Small intestine (tissue), 7 donors: Measurements from ENCODE around the gene WDR37. TPM values are rescaled to one million over a fixed set of nuclear protein-coding genes. Genes with fewer than 3 reads are reported as not detected.
A peak's percentile ranks its signal among the peaks of the same experiment; 100 is the strongest.

Experiments used
- DNase-seq, 2 donors: peaks; one replicate each; pipeline versions ENCODE4 v3.0.0 to v3.0.0-alpha.2; 2013
- FAIRE-seq: peaks from 2 replicates; lab custom pipeline; 2012; peaks lifted over from hg19 to GRCh38; lab: Jason Lieb, UNC
- H3K27ac ChIP-seq, 3 donors: one replicate each; pipeline ENCODE4 v1.5.1; 2013; ENCODE audit warnings: low read length in 2 of 3, mild to moderate bottlenecking in 2 of 3, control low read depth in 1 of 3, inconsistent platforms in 1 of 3, low read depth in 1 of 3, moderate library complexity in 1 of 3
- H3K27me3 ChIP-seq, 3 donors: one replicate each; pipeline ENCODE4 v1.6.1; 2013; ENCODE audit warnings: low read length in 3 of 3, inconsistent platforms in 1 of 3; ENCODE audit not compliant: control insufficient read depth in 3 of 3, insufficient read depth in 3 of 3
- H3K36me3 ChIP-seq, 3 donors: one replicate each; pipeline ENCODE4 v1.6.1; 2013; ENCODE audit warnings: low read length in 3 of 3, inconsistent platforms in 1 of 3, low read depth in 1 of 3, mild to moderate bottlenecking in 1 of 3, moderate library complexity in 1 of 3; ENCODE audit not compliant: control insufficient read depth in 3 of 3, insufficient read depth in 2 of 3
- H3K4me1 ChIP-seq, 3 donors: one replicate each; pipeline ENCODE4 v1.6.1; 2013; ENCODE audit warnings: low read length in 2 of 3, inconsistent platforms in 1 of 3, low read depth in 1 of 3, mild to moderate bottlenecking in 1 of 3, moderate library complexity in 1 of 3; ENCODE audit not compliant: control insufficient read depth in 3 of 3, insufficient read depth in 2 of 3
- H3K4me3 ChIP-seq, 3 donors: one replicate each; pipeline ENCODE4 v1.5.1; 2013; ENCODE audit warnings: low read length in 3 of 3, control low read depth in 1 of 3, inconsistent platforms in 1 of 3, low read depth in 1 of 3, mild to moderate bottlenecking in 1 of 3, moderate library complexity in 1 of 3
- H3K9me3 ChIP-seq, 2 donors: one replicate each; pipeline ENCODE4 v1.6.1; 2013; ENCODE audit warnings: low read depth in 1 of 2, low read length in 1 of 2; ENCODE audit not compliant: control insufficient read depth in 2 of 2, insufficient read depth in 1 of 2
- WGBS, 3 donors: extraction: QIAGEN DNeasy Blood & Tissue Kit; methylation state at CpG; one replicate each; pipeline ENCODE4 v1.1.7; 2013; 5-methylcytosine and 5-hydroxymethylcytosine counted together
- polyA plus RNA-seq, 4 donors: library from polyadenylated mRNA; stranded (reverse) in 3 of 4; unstranded in 1 of 4; fragments of 200-250 nt in 3 of 4; fragments of 120-200 nt in 1 of 4; gene quantifications; one replicate each; pipeline versions ENCODE4 v1.2.1 to v1.2.3, GENCODE V29; 2013
- donor health status: healthy with polysubstance abuse.
- donor health status: control.
- donor health status: control.
- donor health status: Bipolar disorder and iron deficiency.
- donor health status: healthy.

WDR37 gene
- polyA plus RNA-seq, 4 donors: 6.8 to 14.8 (median 7.7) TPM

DNA sequence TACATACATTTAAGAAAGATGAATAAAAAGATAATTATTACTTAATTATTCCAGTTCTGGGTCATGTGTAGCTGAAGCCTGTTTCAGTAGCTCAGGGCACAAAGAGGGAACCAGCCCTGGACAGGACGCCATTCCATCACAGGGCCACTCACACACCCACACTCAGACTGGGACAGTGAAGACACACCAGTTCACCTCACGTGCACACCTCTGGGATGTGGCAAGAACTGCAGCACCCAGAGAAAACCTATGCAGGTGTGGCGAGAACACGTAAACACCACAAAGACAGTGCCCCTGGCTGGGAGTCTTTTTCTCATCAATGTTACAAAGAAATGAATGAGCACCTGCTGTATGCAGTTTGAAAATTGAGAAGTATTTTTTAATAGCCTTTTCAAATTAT is 5.6 kb upstream of the WDR37 start:
- no peaks in the 10 kb centered on the region for H3K27me3 ChIP-seq
- H3K4me3 ChIP-seq: no peak overlapping the region
- H3K9me3 ChIP-seq: no peaks in the 10 kb centered on the region
- WGBS, 3 donors: 7 to 46% (median 28%) methylated on average over 4 of the region's 4 CpGs
- no peak for FAIRE-seq
- H3K27ac ChIP-seq: peak overlapping the region in 2 of 3 donors; percentile 43 to 100
- DNase-seq: peak; percentile 68 to 79
- H3K36me3 ChIP-seq: peaks cover 0 to 15% (median 0%) of the 10 kb centered on the region in 3 donors
- H3K4me1 ChIP-seq: peaks cover 2 to 11% (median 6%) of the 10 kb centered on the region in 3 donors

- no peak for FAIRE-seq
Measured at GRCh38 chr10:1054684-1055083, 1.5 kb upstream of the WDR37 start.

GRCh38 chr10:1057106-1057657 is 997 bp downstream of the WDR37 start:
- H3K9me3 ChIP-seq: no peaks in the 10 kb centered on the region
- 1% methylated on average over 19 to 26 of the region's 26 CpGs for WGBS, 3 donors
- peak in 1 of 2 donors; percentile 20 for DNase-seq
- no peaks in the 10 kb centered on the region for H3K27me3 ChIP-seq
- peaks cover 3 to 11% (median 7%) of the 10 kb centered on the region in 3 donors for H3K4me1 ChIP-seq
- FAIRE-seq: no peak
- H3K36me3 ChIP-seq: peaks cover 0 to 8% (median 0%) of the 10 kb centered on the region in 3 donors
- peak overlapping the region; percentile 70 to 95 (median 85) for H3K4me3 ChIP-seq
- H3K27ac ChIP-seq: peak overlapping the region; percentile 91 to 100 (median 93)

More at GRCh38 chr10:1054684-1055083, 1.5 kb upstream of the WDR37 start:
- DNase-seq: no peak
- H3K27me3 ChIP-seq: no peaks in the 10 kb centered on the region
- H3K4me3 ChIP-seq: no peak overlapping the region
- no peak overlapping the region for H3K27ac ChIP-seq
- 61 to 65% (median 63%) methylated on average over 6 of the region's 6 CpGs for WGBS, 3 donors
- H3K36me3 ChIP-seq: peaks cover 0 to 15% (median 0%) of the 10 kb centered on the region in 3 donors
- peaks cover 6 to 11% (median 7%) of the 10 kb centered on the region in 3 donors for H3K4me1 ChIP-seq
- no peaks in the 10 kb centered on the region for H3K9me3 ChIP-seq

- DNase-seq (no peak), FAIRE-seq (no peak)
- Histone ChIP-seq H3K4me3 (peak overlapping the region in 1 of 3 donors; percentile 85), H3K36me3 (peaks cover 0 to 4% (median 0%) of the 10 kb centered on the region in 3 donors), H3K4me1 (peaks cover 3 to 11% (median 7%) of the 10 kb centered on the region in 3 donors), H3K27me3 (no peaks in the 10 kb centered on the region), H3K27ac (no peak overlapping the region), H3K9me3 (no peaks in the 10 kb centered on the region)
- 60 to 66% (median 61%) methylated on average over 7 of the region's 7 CpGs for WGBS, 3 donors
Measured at GRCh38 chr10:1058017-1058416, 1.8 kb downstream of the WDR37 start.

DNA sequence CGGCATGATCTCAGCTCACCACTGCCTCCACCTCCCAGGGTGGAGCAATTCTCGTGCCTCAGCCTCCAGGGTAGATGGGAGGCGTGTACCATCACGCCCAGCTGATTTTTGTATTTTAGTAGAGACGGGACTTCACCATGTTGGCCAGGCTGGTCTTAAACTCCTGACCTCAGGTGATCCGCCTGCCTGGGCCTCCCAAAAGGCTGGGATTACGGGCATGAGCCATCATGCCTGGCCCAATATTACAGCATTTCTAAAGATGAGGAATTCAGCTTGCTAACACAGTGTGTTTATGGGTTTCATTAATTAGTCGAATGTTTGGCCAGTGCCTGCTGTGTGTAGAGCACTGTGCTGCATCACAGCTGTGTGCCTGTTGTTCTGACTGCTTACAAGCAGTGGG is 3.7 kb downstream of the WDR37 start:
- 91 to 97% (median 95%) methylated on average over 8 of the region's 8 CpGs for WGBS, 3 donors
- FAIRE-seq: no peak
- peaks cover 2 to 5% (median 3%) of the 10 kb centered on the region in 3 donors for H3K4me1 ChIP-seq

DNA sequence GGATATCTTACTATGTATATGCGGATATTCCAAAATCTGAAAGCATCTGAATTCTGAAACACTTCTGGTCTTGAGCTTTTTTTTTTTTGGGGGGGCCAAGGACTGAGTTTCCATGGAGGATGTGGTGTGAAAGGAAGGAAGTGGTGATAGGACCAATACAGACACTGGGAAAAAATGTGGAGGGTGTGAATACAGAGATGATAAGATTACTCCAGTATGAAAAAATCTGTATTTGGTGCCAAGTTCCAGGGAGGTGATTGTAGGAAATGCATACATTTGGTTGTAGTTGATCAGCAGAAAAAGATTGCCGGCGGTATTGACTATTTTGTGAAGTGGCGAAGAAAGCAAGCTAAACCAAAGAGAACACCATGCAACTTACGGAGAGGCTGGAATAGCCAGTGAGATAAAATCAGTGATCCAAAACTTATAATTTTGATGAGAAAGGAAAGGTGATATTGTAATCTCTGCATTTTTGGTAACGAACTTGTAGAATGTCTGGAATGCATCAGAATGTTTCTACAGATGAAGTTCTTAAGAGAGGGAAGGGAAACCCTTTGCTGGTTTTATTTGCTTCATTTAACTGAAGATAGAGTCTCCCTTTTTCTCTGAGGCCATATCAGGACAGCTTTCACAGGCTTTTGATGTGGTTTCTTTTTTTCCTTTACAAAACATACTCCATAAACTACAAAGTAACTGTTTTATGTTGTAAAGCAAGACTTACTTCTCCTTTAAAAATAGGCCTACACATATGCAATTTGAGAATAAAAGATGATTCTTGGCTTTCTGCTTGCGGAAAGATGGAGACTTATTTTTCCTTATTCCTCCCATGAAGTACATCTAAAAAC is 6.0 kb downstream of the WDR37 start:
- no peak for DNase-seq
- Histone ChIP-seq H3K9me3 (no peaks in the 10 kb centered on the region), H3K36me3 (peaks cover 0 to 5% (median 0%) of the 10 kb centered on the region in 3 donors), H3K4me3 (no peak overlapping the region), H3K4me1 (peaks cover 0 to 3% (median 1%) of the 10 kb centered on the region in 3 donors), H3K27ac (no peak overlapping the region), H3K27me3 (no peaks in the 10 kb centered on the region)
- FAIRE-seq: no peak
- 90 to 95% (median 90%) methylated on average over 7 of the region's 7 CpGs for WGBS, 3 donors

More for the DNA sequence above, 3.7 kb downstream of the WDR37 start:
- no peak overlapping the region for H3K4me3 ChIP-seq
- DNase-seq: no peak
- no peak overlapping the region for H3K27ac ChIP-seq
- no peaks in the 10 kb centered on the region for H3K27me3 ChIP-seq
- H3K36me3 ChIP-seq: peaks cover 0 to 5% (median 0%) of the 10 kb centered on the region in 3 donors
- no peaks in the 10 kb centered on the region for H3K9me3 ChIP-seq

- Histone ChIP-seq H3K27ac (peak overlapping the region in 1 of 3 donors; percentile 27), H3K4me1 (no peaks in the 10 kb centered on the region), H3K9me3 (no peaks in the 10 kb centered on the region), H3K36me3 (peaks cover 0 to 5% (median 0%) of the 10 kb centered on the region in 3 donors), H3K4me3 (no peak overlapping the region), H3K27me3 (no peaks in the 10 kb centered on the region)
- WGBS, 3 donors: 74 to 92% (median 75%) methylated on average over 7 of the region's 7 CpGs
- FAIRE-seq (no peak), DNase-seq (no peak)
Measured at GRCh38 chr10:1063232-1063865, 7.2 kb downstream of the WDR37 start.

- DNase-seq: no peak
- no peaks in the 10 kb centered on the region for H3K4me1 ChIP-seq
- no peak for FAIRE-seq
- no peaks in the 10 kb centered on the region for H3K9me3 ChIP-seq
- H3K4me3 ChIP-seq: no peak overlapping the region
- 87 to 98% (median 92%) methylated on average over 4 of the region's 4 CpGs for WGBS, 3 donors
- H3K36me3 ChIP-seq: peaks cover 0 to 5% (median 0%) of the 10 kb centered on the region in 3 donors
- no peak overlapping the region for H3K27ac ChIP-seq
- no peaks in the 10 kb centered on the region for H3K27me3 ChIP-seq
Measured at GRCh38 chr10:1064964-1065247, 8.7 kb downstream of the WDR37 start.
